IPS-15b (cell line): Measurements from ENCODE around the gene TCF7L1.

Experiments used
- H3K27me3 ChIP-seq: one replicate; pipeline ENCODE4 v1.6.1; 2013; ENCODE audit warnings: low read length; ENCODE audit not compliant: control insufficient read depth, insufficient read depth
- H3K36me3 ChIP-seq: one replicate; pipeline ENCODE4 v1.6.1; 2013; ENCODE audit warnings: low read length; ENCODE audit not compliant: control insufficient read depth, insufficient read depth
- H3K4me1 ChIP-seq: one replicate; pipeline ENCODE4 v1.6.1; 2013; ENCODE audit warnings: mild to moderate bottlenecking, low read length; ENCODE audit not compliant: control insufficient read depth, insufficient read depth
- H3K4me3 ChIP-seq: one replicate; pipeline ENCODE4 v1.5.1; 2013; ENCODE audit warnings: low read depth, low read length
- H3K9ac ChIP-seq: one replicate; pipeline ENCODE4 v1.6.1; 2013; ENCODE audit warnings: low read depth, mild to moderate bottlenecking, low read length
- H3K9me3 ChIP-seq: one replicate; pipeline ENCODE4 v1.6.1; 2013; ENCODE audit warnings: mild to moderate bottlenecking, low read length; ENCODE audit not compliant: control insufficient read depth, insufficient read depth

TCF7L1 gene

DNA sequence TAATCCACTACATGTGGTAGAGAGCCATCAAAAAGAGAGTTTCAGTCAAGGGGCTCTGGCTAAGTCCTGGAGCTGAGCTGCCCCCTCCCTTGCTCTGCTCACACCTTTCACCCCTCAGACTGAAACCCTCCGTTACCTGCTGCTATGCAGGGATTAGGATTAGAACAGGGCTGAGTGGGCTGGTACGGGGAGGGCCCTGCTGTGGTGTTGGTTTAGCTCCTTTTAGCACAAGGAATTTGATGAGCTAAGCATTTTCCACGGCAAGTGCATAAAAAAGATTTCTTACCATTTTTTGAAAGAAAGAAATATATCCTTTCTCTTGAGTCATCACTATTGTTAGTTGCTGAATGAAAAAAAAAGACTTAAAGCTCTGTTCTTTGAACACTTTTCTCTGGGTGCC, 46.3 kb downstream of the TCF7L1 start:
- Histone ChIP-seq H3K36me3 (no peaks in the 10 kb centered on the region), H3K4me3 (no peak overlapping the region), H3K9ac (no peak overlapping the region), H3K27me3 (no peaks in the 10 kb centered on the region), H3K4me1 (peaks cover 24% of the 10 kb centered on the region), H3K9me3 (no peaks in the 10 kb centered on the region)

DNA sequence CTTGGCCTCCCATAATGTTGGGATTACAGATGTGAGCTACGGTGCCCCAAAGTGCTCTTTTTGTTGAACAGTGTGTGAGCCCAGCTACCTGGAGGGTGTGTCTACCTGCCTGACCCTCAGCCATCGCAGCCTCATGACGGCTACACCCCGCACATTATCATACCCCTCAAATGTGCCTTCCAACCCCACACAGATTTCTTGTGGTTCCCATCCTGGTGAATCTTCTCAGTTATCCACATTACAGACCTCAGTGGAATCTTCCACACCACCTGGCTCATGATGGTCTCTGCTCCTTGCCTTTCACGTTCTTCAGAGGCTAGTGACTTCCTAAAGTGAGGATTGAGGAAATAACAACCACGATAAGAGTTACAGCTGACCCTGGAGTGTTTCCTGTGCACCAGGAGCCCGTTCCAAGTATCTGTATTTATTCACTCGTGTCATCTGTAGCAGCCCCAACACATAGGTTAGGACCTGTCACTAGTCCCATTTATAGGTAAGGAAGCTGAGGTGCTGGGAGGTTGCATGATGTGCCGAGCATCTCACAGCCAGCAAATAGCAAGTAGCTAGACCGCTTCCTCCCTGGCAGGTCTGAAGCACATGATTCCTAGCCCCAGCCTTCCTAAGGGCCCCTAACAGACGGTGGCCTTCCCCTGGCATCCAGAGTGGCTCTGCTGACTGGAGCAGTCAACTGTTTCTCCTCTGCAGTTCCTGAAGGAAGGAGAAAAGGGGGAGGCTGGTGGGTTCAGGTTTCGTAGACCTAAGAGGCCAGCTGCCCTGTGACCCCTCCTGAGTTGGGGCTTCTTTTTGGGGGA, 47.3 kb downstream of the TCF7L1 start:
- H3K4me1 ChIP-seq, result peaks cover 17% of the 10 kb centered on the region
- no peaks in the 10 kb centered on the region for H3K9me3 ChIP-seq
- no peaks in the 10 kb centered on the region for H3K27me3 ChIP-seq
- H3K9ac ChIP-seq, result no peak overlapping the region
- H3K4me3 ChIP-seq, result no peak overlapping the region
- H3K36me3 ChIP-seq, result no peaks in the 10 kb centered on the region

DNA sequence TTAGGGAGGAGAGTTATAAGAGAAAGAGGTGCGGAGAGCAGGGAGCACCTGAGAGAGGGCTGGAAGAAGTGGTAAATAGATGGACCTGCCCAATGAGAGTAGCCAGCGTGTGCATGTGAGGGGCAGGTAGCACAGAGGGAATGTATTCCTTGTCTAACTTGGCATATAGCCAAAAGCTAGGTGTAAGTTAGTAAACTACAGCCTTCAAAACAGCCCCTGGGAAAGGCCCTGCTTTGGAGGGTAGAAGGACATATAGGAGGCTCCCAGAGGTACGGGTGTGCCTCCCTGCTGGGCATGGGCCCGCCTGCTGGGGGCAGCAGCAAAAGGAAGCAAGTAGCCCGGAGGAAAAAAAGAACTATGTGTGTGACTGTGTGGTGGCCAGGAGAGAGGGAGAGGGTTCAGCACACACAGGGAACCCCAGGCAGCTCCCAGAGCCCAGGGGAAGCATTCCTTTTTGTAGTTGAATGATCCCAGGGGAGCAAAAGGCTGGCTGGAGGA, 48.0 kb downstream of the TCF7L1 start:
- Histone ChIP-seq H3K9ac (no peak overlapping the region), H3K9me3 (no peaks in the 10 kb centered on the region), H3K36me3 (no peaks in the 10 kb centered on the region), H3K27me3 (no peaks in the 10 kb centered on the region), H3K4me1 (peaks cover 14% of the 10 kb centered on the region), H3K4me3 (no peak overlapping the region)

DNA sequence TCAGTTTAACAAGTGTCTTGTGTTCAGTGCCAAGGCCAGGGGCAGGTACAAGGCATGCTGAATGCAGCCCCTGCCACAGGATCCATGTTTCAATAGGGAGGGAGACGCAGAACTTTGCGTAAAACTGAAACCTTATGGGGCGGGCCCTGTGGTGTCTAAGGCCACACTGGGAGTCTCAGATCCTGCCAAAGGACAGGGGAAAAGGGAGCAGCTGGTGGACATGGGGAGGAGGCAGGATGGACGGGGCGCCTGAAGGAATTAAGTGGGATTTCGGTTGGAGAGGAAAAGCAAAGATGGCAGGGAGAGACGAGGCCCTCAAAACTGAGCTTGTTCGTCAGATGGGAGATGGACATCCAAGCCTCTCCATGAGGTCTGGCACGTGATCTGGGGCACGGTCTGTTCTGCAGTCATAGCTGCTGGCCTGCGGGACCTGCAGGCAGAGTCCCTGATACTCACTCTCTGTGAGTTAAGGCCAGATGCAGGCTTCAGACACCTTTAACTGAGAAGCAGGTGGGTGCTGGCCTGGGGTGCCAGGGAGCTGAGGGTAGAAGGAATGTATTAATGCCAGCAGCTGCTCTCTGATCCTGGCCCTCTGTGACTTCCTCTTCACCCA, 48.8 kb downstream of the TCF7L1 start:
- H3K27me3 ChIP-seq, result no peaks in the 10 kb centered on the region
- no peaks in the 10 kb centered on the region for H3K36me3 ChIP-seq
- H3K4me1 ChIP-seq, result peaks cover 14% of the 10 kb centered on the region
- H3K9ac ChIP-seq, result no peak overlapping the region
- H3K4me3 ChIP-seq, result no peak overlapping the region
- H3K9me3 ChIP-seq, result no peaks in the 10 kb centered on the region

DNA sequence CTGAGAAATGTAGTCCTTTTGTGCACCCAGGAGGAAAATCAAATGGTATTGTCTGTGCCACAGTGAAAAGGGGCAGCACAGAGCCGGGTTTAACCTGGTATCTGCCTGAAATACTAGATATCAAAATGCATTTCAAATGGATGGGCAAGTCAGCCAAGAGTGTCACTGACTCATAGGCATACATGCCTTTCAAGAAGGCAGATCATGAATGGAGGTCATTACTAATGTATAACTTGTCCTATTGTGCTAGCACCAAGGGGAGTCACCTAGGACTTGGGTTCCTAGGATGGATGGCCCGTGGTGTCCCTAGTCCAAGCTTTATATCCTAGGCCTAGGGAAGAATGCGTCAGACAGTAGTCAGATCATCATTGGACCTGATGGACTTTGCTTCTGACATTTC, 49.9 kb downstream of the TCF7L1 start:
- peaks cover 14% of the 10 kb centered on the region for H3K4me1 ChIP-seq
- no peaks in the 10 kb centered on the region for H3K9me3 ChIP-seq
- H3K4me3 ChIP-seq, result no peak overlapping the region
- no peaks in the 10 kb centered on the region for H3K27me3 ChIP-seq
- no peak overlapping the region for H3K9ac ChIP-seq
- no peaks in the 10 kb centered on the region for H3K36me3 ChIP-seq

DNA sequence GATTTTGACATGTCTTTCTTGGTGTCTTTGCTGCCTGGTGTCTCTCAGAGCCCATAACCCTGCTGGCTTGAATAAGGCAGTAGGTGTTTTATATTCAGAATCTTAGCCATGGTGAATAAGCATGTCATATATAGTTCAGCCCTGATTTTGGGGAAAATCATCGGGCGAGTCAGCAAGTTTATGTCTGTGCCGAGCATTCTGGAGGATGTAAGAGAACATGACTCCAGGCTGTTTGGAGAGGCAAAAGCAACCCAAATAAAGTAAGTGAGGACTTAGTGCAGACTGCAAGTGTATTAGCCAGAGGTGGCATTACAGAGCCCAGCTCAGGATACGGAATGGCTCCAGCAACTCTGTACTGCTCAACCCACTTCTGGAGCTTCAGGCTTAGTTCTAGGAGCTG, 50.3 kb downstream of the TCF7L1 start:
- peaks cover 13% of the 10 kb centered on the region for H3K4me1 ChIP-seq
- H3K27me3 ChIP-seq, result no peaks in the 10 kb centered on the region
- H3K9me3 ChIP-seq, result no peaks in the 10 kb centered on the region
- no peak overlapping the region for H3K9ac ChIP-seq
- H3K36me3 ChIP-seq, result no peaks in the 10 kb centered on the region
- no peak overlapping the region for H3K4me3 ChIP-seq

DNA sequence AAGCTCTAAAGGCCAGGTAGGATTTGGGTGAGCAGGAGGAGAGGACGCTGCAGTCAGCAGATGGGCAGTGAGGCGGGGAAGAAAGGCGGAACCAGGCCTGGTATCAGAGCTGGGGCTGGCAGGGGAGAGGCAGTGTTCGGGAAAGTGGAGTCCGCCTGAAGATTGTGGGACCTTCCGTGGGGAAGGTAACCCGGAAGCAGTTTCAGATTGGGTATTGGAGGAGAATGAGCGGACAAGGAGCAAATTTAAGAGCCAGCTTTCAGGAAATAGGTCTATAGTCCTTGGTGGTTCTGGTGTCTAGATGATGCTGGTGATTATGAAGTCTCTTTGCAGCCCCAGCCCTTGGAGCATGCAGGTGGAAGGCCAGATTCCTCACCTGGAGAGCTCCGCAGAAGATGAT, 51.0 kb downstream of the TCF7L1 start:
- H3K27me3 ChIP-seq, result no peaks in the 10 kb centered on the region
- no peak overlapping the region for H3K9ac ChIP-seq
- H3K4me1 ChIP-seq, result peaks cover 5% of the 10 kb centered on the region
- no peaks in the 10 kb centered on the region for H3K9me3 ChIP-seq
- H3K4me3 ChIP-seq, result no peak overlapping the region
- no peaks in the 10 kb centered on the region for H3K36me3 ChIP-seq

DNA sequence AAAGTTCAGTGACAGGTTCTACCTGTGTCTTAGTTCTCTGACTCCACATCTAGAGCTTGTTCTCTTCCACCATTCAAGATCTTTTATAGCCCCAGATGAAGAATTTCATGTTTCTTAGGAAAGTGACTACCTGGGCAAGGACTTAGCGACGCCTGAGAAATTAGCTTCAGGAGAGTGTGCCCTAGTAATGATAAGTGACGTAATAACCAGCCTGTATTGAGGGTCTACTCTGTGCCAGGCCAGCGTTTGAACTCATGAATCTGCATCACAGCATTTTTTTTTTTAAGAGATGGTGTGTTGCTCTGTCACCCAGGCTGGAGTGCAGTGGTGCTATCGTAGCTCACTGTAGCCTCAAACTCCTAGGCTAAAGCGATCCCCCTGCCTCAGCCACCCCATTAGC, 51.8 kb downstream of the TCF7L1 start:
- no peak overlapping the region for H3K9ac ChIP-seq
- H3K27me3 ChIP-seq, result no peaks in the 10 kb centered on the region

DNA sequence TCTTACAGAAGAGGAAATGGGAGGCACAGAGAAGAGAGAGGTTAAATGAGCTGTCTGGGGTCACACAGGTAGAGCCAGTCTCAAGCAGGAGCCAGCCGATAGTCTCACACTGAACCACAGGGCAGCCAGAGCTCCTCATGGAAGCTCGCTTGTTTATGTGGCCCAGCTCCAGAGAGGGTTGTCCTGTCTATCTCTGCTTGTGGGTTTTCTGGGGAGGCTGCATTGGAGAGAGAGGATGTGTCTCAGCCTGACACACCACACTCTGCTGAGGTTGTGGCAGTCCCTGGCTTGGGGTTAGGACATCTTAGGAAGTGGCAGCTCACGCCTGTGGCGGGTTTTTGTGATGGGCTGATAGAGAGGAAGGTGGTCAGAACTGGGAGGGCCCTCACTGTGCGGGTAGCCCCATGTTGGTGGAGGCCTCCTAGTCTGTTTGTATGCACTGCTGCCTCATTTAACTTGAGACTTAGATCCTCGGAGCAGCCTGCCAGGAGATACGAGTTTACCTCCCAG, 52.3 kb downstream of the TCF7L1 start:
- H3K36me3 ChIP-seq, result no peaks in the 10 kb centered on the region
- H3K27me3 ChIP-seq, result no peaks in the 10 kb centered on the region
- no peak overlapping the region for H3K9ac ChIP-seq
- no peaks in the 10 kb centered on the region for H3K9me3 ChIP-seq
- H3K4me1 ChIP-seq, result peaks cover 3% of the 10 kb centered on the region
- H3K4me3 ChIP-seq, result no peak overlapping the region

More for the DNA sequence above, 51.8 kb downstream of the TCF7L1 start:
- H3K9me3 ChIP-seq, result no peaks in the 10 kb centered on the region
- no peaks in the 10 kb centered on the region for H3K36me3 ChIP-seq
- peaks cover 3% of the 10 kb centered on the region for H3K4me1 ChIP-seq
- no peak overlapping the region for H3K4me3 ChIP-seq

DNA sequence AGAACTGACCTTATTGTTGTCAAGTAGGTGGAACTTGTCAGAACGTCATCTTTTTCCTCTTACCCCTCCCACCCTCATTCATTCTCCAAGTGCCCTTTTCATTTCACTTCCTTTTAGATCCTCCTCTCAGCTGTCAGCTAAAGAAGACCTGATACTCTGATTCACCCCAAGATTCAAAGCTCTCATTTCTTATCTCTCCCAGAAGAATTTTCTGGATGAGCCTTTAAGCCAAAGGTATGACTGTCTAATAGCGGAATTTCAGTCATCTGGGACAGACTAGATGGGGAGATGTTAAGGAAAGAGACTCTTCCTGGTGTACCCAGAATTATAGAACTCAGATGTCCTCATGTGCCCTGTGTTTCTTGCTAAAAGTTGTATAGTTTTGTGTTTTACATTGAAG, 53.9 kb downstream of the TCF7L1 start:
- Histone ChIP-seq H3K9ac (no peak overlapping the region), H3K4me1 (no peaks in the 10 kb centered on the region), H3K27me3 (no peaks in the 10 kb centered on the region), H3K36me3 (no peaks in the 10 kb centered on the region), H3K4me3 (no peak overlapping the region), H3K9me3 (no peaks in the 10 kb centered on the region)

DNA sequence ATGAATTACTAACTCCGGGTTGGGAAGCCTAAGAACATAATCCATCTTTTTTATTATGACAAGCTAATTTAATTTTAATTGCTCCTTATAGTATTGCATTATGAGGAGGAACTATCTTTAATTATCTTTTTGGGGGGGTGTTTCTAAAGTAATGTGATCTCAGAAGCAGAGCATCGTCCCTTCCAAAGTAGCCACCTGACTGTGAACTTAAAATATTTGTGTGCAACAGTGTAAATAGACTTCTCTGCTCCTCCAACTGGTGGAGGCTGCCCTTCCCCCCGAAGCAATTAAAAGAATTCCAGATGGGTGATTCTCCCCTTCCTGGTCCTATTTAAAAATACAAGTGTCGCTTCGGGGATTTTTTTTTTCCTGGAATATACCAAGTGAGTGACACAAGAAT, 55.7 kb downstream of the TCF7L1 start:
- Histone ChIP-seq H3K4me1 (no peaks in the 10 kb centered on the region), H3K9ac (no peak overlapping the region), H3K9me3 (no peaks in the 10 kb centered on the region), H3K36me3 (no peaks in the 10 kb centered on the region), H3K27me3 (no peaks in the 10 kb centered on the region), H3K4me3 (no peak overlapping the region)
